Measurements from ENCODE around the gene FAM43A.

FAM43A gene

DNA sequence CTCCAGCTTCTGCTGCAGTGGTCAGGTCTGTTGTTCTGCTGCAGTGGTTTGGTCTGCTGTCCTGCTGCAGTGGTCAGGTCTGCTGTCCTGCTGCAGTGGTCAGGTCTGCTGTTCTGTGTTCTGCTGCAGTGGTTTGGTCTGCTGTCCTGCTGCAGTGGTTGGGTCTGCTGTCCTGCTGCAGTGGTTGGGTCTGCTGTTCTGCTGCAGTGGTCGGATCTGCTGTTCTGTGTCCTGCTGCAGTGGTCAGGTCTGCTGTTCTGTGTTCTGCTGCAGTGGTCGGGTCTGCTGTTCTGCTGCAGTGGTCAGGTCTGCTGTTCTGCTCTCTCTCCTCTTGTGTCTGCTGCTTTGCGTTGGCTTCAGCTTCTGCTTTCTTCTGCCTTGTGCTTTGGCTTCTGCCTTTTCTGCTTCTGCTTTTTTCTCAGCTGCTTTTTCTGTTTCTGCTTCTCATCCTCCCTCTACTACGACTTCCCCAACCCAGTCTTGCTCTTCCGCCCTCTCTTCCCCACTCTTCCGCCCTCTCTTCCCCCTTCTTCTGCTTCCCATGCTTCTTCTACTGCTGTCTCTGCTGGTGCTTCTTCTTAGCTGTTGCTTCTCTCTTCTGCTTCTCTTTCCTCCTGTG, 50.7 kb downstream of the FAM43A start:
- TF ChIP-seq, protein P1, sequence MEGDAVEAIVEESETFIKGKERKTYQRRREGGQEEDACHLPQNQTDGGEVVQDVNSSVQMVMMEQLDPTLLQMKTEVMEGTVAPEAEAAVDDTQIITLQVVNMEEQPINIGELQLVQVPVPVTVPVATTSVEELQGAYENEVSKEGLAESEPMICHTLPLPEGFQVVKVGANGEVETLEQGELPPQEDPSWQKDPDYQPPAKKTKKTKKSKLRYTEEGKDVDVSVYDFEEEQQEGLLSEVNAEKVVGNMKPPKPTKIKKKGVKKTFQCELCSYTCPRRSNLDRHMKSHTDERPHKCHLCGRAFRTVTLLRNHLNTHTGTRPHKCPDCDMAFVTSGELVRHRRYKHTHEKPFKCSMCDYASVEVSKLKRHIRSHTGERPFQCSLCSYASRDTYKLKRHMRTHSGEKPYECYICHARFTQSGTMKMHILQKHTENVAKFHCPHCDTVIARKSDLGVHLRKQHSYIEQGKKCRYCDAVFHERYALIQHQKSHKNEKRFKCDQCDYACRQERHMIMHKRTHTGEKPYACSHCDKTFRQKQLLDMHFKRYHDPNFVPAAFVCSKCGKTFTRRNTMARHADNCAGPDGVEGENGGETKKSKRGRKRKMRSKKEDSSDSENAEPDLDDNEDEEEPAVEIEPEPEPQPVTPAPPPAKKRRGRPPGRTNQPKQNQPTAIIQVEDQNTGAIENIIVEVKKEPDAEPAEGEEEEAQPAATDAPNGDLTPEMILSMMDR (IDR thresholded peaks at IDR 0.05; ENCODE audit: control insufficient read depth, extremely low read depth, insufficient read depth) = no peak
- DNase-seq (ENCODE audit: low read depth) = no peak
- H3K4me3 ChIP-seq (ENCODE audit: low read depth, low read length) = no peak overlapping the region

- no peak overlapping the region for H3K4me3 ChIP-seq (ENCODE audit: low read depth, low read length)
- no peak for DNase-seq (ENCODE audit: low read depth)
- TF ChIP-seq, protein P1 (IDR thresholded peaks at IDR 0.05; ENCODE audit: control insufficient read depth, extremely low read depth, insufficient read depth) = no peak
Observed at GRCh38 chr3:194736896-194737600, 51.4 kb downstream of the FAM43A start.
